Hepatocyte (in vitro differentiated cells): ENCODE measurements around the gene SLC8A1.

ENCODE experiments used
- EZH2 ChIP-seq: fragments of 200-600 bp; sonication (generic); IDR thresholded peaks from 2 replicates; pipeline ENCODE4 v1.6.1; 2016; ENCODE audit warnings: antibody characterized with exemption, mild to moderate bottlenecking, borderline replicate concordance
- EZH2phosphoT487 ChIP-seq: fragments of 200-600 bp; sonication (generic); IDR thresholded peaks from one replicate; pipeline ENCODE4 v1.6.1; 2018; ENCODE audit warnings: antibody characterized with exemption, mild to moderate bottlenecking, low read depth, moderate library complexity; ENCODE audit not compliant: unreplicated experiment, severe bottlenecking
- TF ChIP-seq, protein P1 (sequence below): fragments of 200-600 bp; sonication (generic); IDR thresholded peaks from 2 replicates; pipeline ENCODE4 v1.5.1; 2016; ENCODE audit warnings: antibody characterized with exemption, mild to moderate bottlenecking; ENCODE audit not compliant: poor library complexity

DNA sequence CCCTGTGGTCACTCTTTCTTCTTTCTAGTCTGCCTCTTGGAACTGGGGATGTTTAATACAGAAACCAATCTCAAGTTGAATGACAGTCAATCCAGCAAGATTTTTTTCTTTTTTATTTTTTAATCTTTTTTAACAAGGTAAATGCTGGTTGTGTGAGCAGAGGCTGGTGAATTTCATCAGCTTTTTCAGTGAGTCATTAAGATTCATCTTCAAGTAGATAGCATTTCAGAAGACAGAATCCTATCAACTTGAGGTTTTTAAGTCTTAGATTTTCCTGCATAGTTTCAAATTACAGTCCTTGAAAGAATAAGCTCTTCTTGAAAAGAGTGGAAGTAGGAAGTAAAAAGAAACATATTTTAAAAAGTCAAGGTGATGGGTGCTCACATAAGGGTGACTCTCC, 12.4 kb downstream of the SLC8A1 start:
- TF ChIP-seq, protein P1, sequence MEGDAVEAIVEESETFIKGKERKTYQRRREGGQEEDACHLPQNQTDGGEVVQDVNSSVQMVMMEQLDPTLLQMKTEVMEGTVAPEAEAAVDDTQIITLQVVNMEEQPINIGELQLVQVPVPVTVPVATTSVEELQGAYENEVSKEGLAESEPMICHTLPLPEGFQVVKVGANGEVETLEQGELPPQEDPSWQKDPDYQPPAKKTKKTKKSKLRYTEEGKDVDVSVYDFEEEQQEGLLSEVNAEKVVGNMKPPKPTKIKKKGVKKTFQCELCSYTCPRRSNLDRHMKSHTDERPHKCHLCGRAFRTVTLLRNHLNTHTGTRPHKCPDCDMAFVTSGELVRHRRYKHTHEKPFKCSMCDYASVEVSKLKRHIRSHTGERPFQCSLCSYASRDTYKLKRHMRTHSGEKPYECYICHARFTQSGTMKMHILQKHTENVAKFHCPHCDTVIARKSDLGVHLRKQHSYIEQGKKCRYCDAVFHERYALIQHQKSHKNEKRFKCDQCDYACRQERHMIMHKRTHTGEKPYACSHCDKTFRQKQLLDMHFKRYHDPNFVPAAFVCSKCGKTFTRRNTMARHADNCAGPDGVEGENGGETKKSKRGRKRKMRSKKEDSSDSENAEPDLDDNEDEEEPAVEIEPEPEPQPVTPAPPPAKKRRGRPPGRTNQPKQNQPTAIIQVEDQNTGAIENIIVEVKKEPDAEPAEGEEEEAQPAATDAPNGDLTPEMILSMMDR = no peak
- TF ChIP-seq EZH2phosphoT487 (no peak), EZH2 (no peak)
